Pancreas (tissue), 10 donors: ENCODE measurements around the gene ABR. TPM values are rescaled to one million over a fixed set of nuclear protein-coding genes. Genes with fewer than 3 reads are reported as not detected.
"Not testable (repeated sequence)": the region's sequence is repeated elsewhere in the genome, so short reads cannot be mapped to it uniquely, and the experiment has no call there.

Experiments
- ATAC-seq, 4 donors: fragments of 200-7000 bp; cut with Tn5 transposase; one replicate each; pipeline versions ENCODE4 v1.8.0 to v1.9.1; 2020; ENCODE audit warnings: mild to moderate bottlenecking in 4 of 4, moderate library complexity in 4 of 4
- DNase-seq, 6 donors: peaks; one replicate each; pipeline ENCODE4 v3.0.0-alpha.2; 2020
- FAIRE-seq: peaks from 2 replicates; lab custom pipeline; 2012; peaks lifted over from hg19 to GRCh38; lab: Jason Lieb, UNC
- H3K27ac ChIP-seq, 4 donors: fragments of 200-600 bp; sonication (generic); 1 replicate in 3 of 4; 2 replicates in 1 of 4; pipeline versions ENCODE4 v1.5.0 to v1.8.0; 2020
- H3K27me3 ChIP-seq, 4 donors: fragments of 200-600 bp; one replicate each; pipeline ENCODE4 v1.8.0; 2021
- H3K36me3 ChIP-seq, 3 donors: fragments of 200-600 bp; sonication (generic) in 1 of 3; one replicate each; pipeline versions ENCODE4 v1.5.0 to v1.8.0; 2020 to 2021
- H3K4me1 ChIP-seq, 3 donors: fragments of 200-600 bp; one replicate each; pipeline ENCODE4 v1.8.0; 2021
- H3K4me3 ChIP-seq, 4 donors: fragments of 200-600 bp; sonication (generic) in 2 of 4; one replicate each; pipeline versions ENCODE4 v1.5.0 to v1.8.0; 2020 to 2021
- H3K9me3 ChIP-seq, 4 donors: fragments of 200-600 bp; one replicate each; pipeline ENCODE4 v1.8.0; 2021
- WGBS, 2 donors: extraction: QIAGEN DNeasy Blood & Tissue Kit; methylation state at CpG; one replicate each; pipeline ENCODE4 v1.1.7; 2013; 5-methylcytosine and 5-hydroxymethylcytosine counted together
- intact Hi-C, 3 donors: fragments of 100-400 bp; cut with DNase I; formaldehyde crosslinking; loops; one replicate each; pipeline versions ENCODE4 v1.11.1 to v1.14.2; 2022
- polyA plus RNA-seq, 2 donors: library from polyadenylated mRNA; stranded (reverse); fragments of 200-250 nt; gene quantifications; one replicate each; pipeline ENCODE4 v1.2.3, GENCODE V29; 2013
- total RNA-seq, 6 donors: library from RNA; stranded (reverse); fragmentation: NEBNext Ultra II Directional in 4 of 6; extraction: Animal tissue kit (Norgen Biotek cat#: 25700) in 4 of 6; gene quantifications; one replicate each; pipeline versions ENCODE4 v1.2.1 to v1.2.4, GENCODE V29; 2021 to 2023
- TF ChIP-seq, protein P1 (sequence below), 4 donors: fragments of 200-600 bp; sonication (generic) in 3 of 4; IDR thresholded peaks; one replicate each; pipeline versions ENCODE4 v1.5.0 to v1.8.0; 2021; ENCODE audit warnings: antibody characterized with exemption in 4 of 4
- donor health status: healthy with polysubstance abuse.
- donor health status: DM: no; HTN: no; CAD: no; lungs with moderate emphysema.
- donor health status: DM: no; HTN: no; CAD: no.
- donor health status: control.
- donor health status: control.
- donor health status: Bipolar disorder and iron deficiency.
- donor health status: DM: yes; HTN: yes; CAD: no.
- donor health status: DM: no; HTN: no; CAD: no.
- donor health status: DM: no; HTN: no; CAD: no.
- donor health status: DM: yes; HTN: yes; CAD: no.

The ABR gene
- total and polyA plus RNA-seq, 8 donors = 15.4 to 65.7 (median 28.4) TPM

DNA sequence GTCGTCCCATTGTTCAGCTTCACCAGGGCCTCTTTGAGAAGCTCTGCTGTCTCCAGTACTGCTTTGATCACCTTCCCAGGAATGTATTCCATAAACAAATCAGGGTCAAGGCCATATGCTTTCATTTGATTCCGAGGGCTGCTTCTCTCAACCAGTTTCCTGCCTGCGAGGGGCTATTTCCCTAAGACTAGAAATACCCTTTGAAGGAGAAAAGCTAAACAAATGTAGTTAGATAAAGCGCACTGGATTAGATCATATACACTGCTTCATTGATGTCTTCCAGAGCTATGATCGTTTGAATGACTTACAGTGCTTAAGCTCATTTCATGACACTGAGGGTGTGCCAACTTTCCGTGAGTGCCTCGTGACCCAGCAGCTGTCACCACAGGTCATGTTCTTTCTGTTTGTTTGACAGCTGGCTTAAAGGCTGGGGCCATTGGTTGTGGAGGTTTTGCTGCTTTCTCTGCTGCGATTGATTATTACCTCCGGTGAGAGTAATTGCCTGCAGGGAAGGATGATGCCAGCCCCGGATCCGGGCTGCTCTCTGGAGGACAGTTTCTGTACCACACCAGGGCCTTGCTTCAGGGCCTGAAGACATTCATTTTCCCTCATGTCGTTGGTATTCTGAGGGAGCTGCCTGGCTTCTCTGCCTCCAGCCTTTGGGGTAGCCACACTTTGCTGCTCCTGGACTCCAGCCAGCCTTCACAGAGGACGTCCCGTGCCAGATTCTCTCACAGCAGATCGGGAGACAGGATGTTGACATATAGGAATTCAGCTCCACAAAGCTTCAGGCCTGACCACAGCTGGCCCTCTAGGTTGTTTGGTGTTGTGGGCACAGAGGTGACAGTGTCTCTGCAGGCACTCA is 179.0 kb downstream of the ABR start:
- TF ChIP-seq, protein P1, sequence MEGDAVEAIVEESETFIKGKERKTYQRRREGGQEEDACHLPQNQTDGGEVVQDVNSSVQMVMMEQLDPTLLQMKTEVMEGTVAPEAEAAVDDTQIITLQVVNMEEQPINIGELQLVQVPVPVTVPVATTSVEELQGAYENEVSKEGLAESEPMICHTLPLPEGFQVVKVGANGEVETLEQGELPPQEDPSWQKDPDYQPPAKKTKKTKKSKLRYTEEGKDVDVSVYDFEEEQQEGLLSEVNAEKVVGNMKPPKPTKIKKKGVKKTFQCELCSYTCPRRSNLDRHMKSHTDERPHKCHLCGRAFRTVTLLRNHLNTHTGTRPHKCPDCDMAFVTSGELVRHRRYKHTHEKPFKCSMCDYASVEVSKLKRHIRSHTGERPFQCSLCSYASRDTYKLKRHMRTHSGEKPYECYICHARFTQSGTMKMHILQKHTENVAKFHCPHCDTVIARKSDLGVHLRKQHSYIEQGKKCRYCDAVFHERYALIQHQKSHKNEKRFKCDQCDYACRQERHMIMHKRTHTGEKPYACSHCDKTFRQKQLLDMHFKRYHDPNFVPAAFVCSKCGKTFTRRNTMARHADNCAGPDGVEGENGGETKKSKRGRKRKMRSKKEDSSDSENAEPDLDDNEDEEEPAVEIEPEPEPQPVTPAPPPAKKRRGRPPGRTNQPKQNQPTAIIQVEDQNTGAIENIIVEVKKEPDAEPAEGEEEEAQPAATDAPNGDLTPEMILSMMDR (IDR thresholded peaks at IDR 0.05) = no peak
- DNase-seq (peak in 2 of 6 donors; percentile 31 to 45), ATAC-seq (no peak), FAIRE-seq (no peak)
- Histone ChIP-seq H3K9me3 (no peaks in the 10 kb centered on the region), H3K27me3 (no peaks in the 10 kb centered on the region), H3K36me3 (peaks cover 0 to 28% (median 0%) of the 10 kb centered on the region in 3 donors), H3K4me1 (peaks cover 21 to 27% (median 22%) of the 10 kb centered on the region in 3 donors), H3K27ac (no peak overlapping the region), H3K4me3 (no peak overlapping the region)
- 39 to 41% methylated on average over 15 of the region's 15 CpGs for WGBS, 2 donors
- intact Hi-C loops = no loop called here

DNA sequence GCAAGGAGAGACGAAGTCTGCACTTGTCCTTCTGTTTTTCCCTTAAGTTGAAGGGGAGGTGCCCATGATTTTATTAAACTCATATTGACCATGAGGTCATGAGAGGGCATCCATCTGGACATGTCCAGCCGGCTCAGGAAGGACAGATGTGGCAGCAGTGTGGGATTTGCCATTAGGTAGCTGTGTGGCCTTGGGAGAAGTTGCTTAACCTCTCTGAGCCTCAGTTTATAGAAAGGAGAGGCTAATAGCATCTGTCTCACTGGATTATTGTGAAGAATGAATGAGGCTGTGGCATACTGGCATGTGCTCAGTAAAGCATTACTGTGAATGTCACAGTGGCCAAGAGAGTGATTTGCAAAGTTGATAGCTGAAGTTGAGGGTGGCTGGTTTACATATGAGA is 181.7 kb downstream of the ABR start:
- intact Hi-C loops = no loop called here
- no peaks in the 10 kb centered on the region for H3K9me3 ChIP-seq
- peak in 1 of 6 donors; percentile 15 for DNase-seq

DNA sequence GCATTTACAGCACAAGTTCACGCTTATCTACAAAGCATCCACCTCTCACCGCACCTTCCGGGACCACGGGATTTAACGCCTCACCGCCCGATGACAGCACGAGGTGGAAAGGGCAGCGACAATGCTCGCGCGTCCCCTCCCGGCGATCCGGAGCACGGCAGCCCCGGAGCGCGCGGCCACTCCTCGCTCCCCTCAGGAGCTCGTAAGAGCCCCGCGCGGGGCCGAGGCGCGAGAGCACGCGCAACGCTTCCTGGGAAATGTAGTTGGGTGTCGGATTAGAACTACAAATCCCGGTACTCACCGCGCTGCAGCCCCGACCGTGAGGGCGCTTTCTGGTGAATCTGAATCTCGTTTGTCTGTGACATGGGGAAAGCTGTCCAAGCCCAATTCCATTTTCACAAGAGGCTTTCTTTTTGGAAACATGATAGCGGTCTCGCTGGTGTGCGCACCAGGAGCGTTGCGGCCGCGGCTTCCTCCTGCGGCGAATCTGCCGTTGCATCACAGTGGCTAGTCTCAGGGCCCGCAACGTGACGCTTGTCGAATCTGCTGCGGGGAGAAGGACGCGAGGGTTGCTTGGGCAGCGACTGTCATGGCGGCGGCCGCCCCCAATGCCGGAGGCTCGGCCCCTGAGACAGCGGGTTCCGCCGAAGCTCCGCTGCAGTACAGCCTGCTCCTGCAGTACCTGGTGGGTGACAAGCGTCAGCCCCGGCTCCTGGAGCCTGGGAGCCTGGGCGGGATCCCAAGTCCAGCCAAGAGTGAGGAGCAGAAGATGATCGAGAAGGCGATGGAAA is 183.0 kb downstream of the ABR start, which contains the start of gene TIMM22:
Gene TIMM22, plus strand, starts transcription at position 576 of the 791 bp plus-strand sequence. Its CDS starts 14 bp downstream, at position 590.
- peak within 1 kb of the TSS; percentile 81 to 95 (median 86) for H3K27ac ChIP-seq
- H3K27me3 ChIP-seq = no peaks in the 10 kb centered on the region
- TF ChIP-seq, protein P1 (IDR thresholded peaks at IDR 0.05) = peak; percentile 77 to 95 (median 90)
- no peaks in the 10 kb centered on the region for H3K9me3 ChIP-seq
- 0% methylated on average over 71 of the region's 71 CpGs for WGBS, 2 donors
- peak within 1 kb of the TSS; percentile 82 to 100 (median 96) for H3K4me3 ChIP-seq
- ATAC-seq (peak; percentile 95 to 97 (median 96)), DNase-seq (peak; percentile 91 to 95 (median 93)), FAIRE-seq (peak; percentile 74)
- intact Hi-C loops = no loop called here
- peaks cover 8 to 10% (median 10%) of the 10 kb centered on the region in 3 donors for H3K4me1 ChIP-seq
- peaks cover 0 to 13% (median 0%) of the 10 kb centered on the region in 3 donors for H3K36me3 ChIP-seq

More for the DNA sequence above, 181.7 kb downstream of the ABR start:
- ATAC-seq = no peak
- Histone ChIP-seq H3K36me3 (peaks cover 0 to 26% (median 0%) of the 10 kb centered on the region in 3 donors), H3K27me3 (no peaks in the 10 kb centered on the region), H3K4me3 (peak overlapping the region in 2 of 4 donors; percentile 82 to 100), H3K4me1 (peaks cover 8 to 10% (median 10%) of the 10 kb centered on the region in 3 donors), H3K27ac (no peak overlapping the region)
- WGBS, 2 donors = 27% methylated on average over 2 of the region's 2 CpGs
- FAIRE-seq = no peak
- TF ChIP-seq, protein P1 (IDR thresholded peaks at IDR 0.05) = no peak

DNA sequence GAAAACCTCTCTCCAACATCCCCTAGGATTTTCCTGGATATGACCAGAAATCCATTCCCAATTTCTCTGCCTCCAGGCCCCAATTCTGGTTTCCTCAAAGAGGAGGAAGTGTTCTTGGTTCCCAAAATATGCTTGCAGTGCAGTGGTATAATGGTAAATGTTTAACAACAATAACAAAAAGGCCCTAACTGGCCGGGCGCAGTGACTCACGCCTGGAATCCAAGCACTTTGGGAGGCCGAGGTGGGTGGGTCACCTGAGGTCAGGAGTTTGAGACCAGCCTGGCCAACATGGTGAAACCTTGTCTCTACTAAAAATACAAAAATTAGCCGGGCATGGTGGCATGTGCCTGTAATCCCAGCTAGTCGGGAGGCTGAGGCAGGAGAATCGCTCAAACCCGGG is 184.5 kb downstream of the ABR start:
- H3K36me3 ChIP-seq, FAIRE-seq, H3K27me3 ChIP-seq, H3K4me3 ChIP-seq, ATAC-seq, intact Hi-C loops, H3K4me1 ChIP-seq, H3K9me3 ChIP-seq: not testable (repeated sequence)
- 65 to 72% methylated on average over 8 of the region's 8 CpGs for WGBS, 2 donors
- H3K27ac ChIP-seq = peak overlapping the region in 1 of 4 donors; percentile 28
- DNase-seq = peak in 1 of 6 donors; percentile 29

DNA sequence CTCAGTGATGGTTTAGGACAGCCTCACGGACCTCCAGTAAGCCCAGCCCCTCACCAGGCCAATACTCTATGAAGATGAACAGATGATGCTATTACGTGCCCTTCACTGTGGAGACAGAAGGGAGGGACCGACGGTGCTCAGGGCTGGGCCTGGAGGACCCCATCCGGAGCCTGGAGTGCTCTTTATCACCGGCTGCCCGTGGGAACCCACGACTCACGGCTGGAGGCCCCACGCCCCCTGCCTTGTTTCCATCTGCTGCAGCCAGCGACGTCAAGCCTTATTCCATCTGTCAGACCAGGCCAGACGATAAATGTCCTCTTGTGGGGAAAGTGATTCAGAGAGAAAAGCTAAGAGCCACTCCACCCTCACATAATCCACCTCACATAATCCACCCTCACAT is 186.8 kb downstream of the ABR start:
- H3K27me3 ChIP-seq = no peaks in the 10 kb centered on the region
- ATAC-seq = no peak
- intact Hi-C loops = no loop called here
- H3K4me1 ChIP-seq = peaks cover 2 to 5% (median 4%) of the 10 kb centered on the region in 3 donors
- H3K27ac ChIP-seq = no peak overlapping the region
- H3K36me3 ChIP-seq = no peaks in the 10 kb centered on the region
- DNase-seq = peak in 1 of 6 donors; percentile 32
- H3K4me3 ChIP-seq = no peak overlapping the region
- 58 to 66% methylated on average over 13 of the region's 13 CpGs for WGBS, 2 donors
- H3K9me3 ChIP-seq = no peaks in the 10 kb centered on the region
- FAIRE-seq = no peak
- TF ChIP-seq, protein P1 (IDR thresholded peaks at IDR 0.05) = no peak
